A673 (cell line): ENCODE measurements around the gene ZFYVE9.

Experiments
- EZH2 ChIP-seq: fragments of 200-600 bp; sonication (generic); IDR thresholded peaks from 2 replicates; pipeline ENCODE4 v1.6.1; 2017; ENCODE audit warnings: borderline replicate concordance, low read depth, mild to moderate bottlenecking, mixed read lengths, antibody characterized with exemption, low read length; ENCODE audit not compliant: poor library complexity, severe bottlenecking
- TF ChIP-seq, protein P1 (sequence below): fragments of 300-800, 200-600 bp; sonication (generic); conservative IDR thresholded peaks from 2 replicates; pipeline ENCODE4 v1.5.1; 2017; ENCODE audit warnings: low read depth, mild to moderate bottlenecking, antibody characterized with exemption, low read length, moderate library complexity, mixed read lengths

GRCh38 chr1:52259886-52260285, 118.0 kb downstream of the ZFYVE9 start:
- TF ChIP-seq, protein P1, sequence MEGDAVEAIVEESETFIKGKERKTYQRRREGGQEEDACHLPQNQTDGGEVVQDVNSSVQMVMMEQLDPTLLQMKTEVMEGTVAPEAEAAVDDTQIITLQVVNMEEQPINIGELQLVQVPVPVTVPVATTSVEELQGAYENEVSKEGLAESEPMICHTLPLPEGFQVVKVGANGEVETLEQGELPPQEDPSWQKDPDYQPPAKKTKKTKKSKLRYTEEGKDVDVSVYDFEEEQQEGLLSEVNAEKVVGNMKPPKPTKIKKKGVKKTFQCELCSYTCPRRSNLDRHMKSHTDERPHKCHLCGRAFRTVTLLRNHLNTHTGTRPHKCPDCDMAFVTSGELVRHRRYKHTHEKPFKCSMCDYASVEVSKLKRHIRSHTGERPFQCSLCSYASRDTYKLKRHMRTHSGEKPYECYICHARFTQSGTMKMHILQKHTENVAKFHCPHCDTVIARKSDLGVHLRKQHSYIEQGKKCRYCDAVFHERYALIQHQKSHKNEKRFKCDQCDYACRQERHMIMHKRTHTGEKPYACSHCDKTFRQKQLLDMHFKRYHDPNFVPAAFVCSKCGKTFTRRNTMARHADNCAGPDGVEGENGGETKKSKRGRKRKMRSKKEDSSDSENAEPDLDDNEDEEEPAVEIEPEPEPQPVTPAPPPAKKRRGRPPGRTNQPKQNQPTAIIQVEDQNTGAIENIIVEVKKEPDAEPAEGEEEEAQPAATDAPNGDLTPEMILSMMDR: no peak
- TF ChIP-seq EZH2: no peak
